Lower lobe of right lung (tissue), 2 donors: ENCODE results near the gene VWA3B. TPM values are rescaled to one million over a fixed set of nuclear protein-coding genes. Genes with fewer than 3 reads are reported as not detected.

Experiments used
- ATAC-seq, 2 donors: fragments of 200-7000 bp; cut with Tn5 transposase; one replicate each; pipeline ENCODE4 v1.9.1; 2020 to 2022; ENCODE audit warnings: mild to moderate bottlenecking in 2 of 2, moderate library complexity in 2 of 2
- DNase-seq: peaks from one replicate; pipeline ENCODE4 v3.0.0-alpha.2; 2020
- H3K27ac ChIP-seq: fragments of 200-600 bp; one replicate; pipeline ENCODE4 v1.8.0; 2022
- H3K27me3 ChIP-seq: fragments of 200-600 bp; one replicate; pipeline ENCODE4 v1.8.0; 2022; ENCODE audit warnings: low read depth
- H3K36me3 ChIP-seq: fragments of 200-600 bp; one replicate; pipeline ENCODE4 v1.8.0; 2022; ENCODE audit warnings: mild to moderate bottlenecking
- H3K4me1 ChIP-seq: fragments of 200-600 bp; one replicate; pipeline ENCODE4 v1.8.0; 2022
- H3K4me3 ChIP-seq: fragments of 200-600 bp; one replicate; pipeline ENCODE4 v1.8.0; 2022; ENCODE audit warnings: mild to moderate bottlenecking
- H3K9me3 ChIP-seq: fragments of 200-600 bp; one replicate; pipeline ENCODE4 v1.8.0; 2022
- CTCF ChIP-seq: fragments of 200-600 bp; IDR thresholded peaks from one replicate; pipeline ENCODE4 v1.8.0; 2022; ENCODE audit warnings: antibody characterized with exemption, mild to moderate bottlenecking
- intact Hi-C: fragments of 100-400 bp; cut with DNase I; formaldehyde crosslinking; loops from one replicate; pipeline ENCODE4 v1.11.0; 2022
- total RNA-seq: library from RNA; stranded (reverse); fragmentation: NEBNext Ultra II Directional; extraction: Animal tissue kit (Norgen Biotek cat#: 25700); gene quantifications from one replicate; pipeline ENCODE4 v1.2.1, GENCODE V29; 2021
- donor health status: DM: no; HTN: yes; CAD: no; lungs with severe emphysema.

The VWA3B gene
- total RNA-seq, 1 donor from 2014 or later: 7.9 TPM

- Histone ChIP-seq H3K4me1 (no peaks in the 10 kb centered on the region), H3K4me3 (no peak overlapping the region), H3K36me3 (no peaks in the 10 kb centered on the region), H3K27ac (no peak overlapping the region), H3K27me3 (no peaks in the 10 kb centered on the region), H3K9me3 (no peaks in the 10 kb centered on the region)
- intact Hi-C loops: no loop called here
- DNase-seq (no peak), ATAC-seq (no peak)
- TF ChIP-seq CTCF: no peak
These were observed 153.9 kb downstream of the VWA3B start for GRCh38 chr2:98240786-98241398.

GRCh38 chr2:98241592-98241991 is 154.6 kb downstream of the VWA3B start:
- no peak for TF ChIP-seq CTCF
- H3K27ac ChIP-seq: no peak overlapping the region
- no peaks in the 10 kb centered on the region for H3K9me3 ChIP-seq
- no peak for DNase-seq
- H3K4me1 ChIP-seq: no peaks in the 10 kb centered on the region
- H3K27me3 ChIP-seq: no peaks in the 10 kb centered on the region
- intact Hi-C loops: no loop called here
- no peaks in the 10 kb centered on the region for H3K36me3 ChIP-seq
- no peak for ATAC-seq
- no peak overlapping the region for H3K4me3 ChIP-seq

GRCh38 chr2:98242003-98242402 is 155.0 kb downstream of the VWA3B start:
- ATAC-seq (no peak), DNase-seq (no peak)
- Histone ChIP-seq H3K27ac (no peak overlapping the region), H3K4me3 (no peak overlapping the region), H3K4me1 (no peaks in the 10 kb centered on the region), H3K36me3 (no peaks in the 10 kb centered on the region), H3K27me3 (no peaks in the 10 kb centered on the region), H3K9me3 (peaks cover 2% of the 10 kb centered on the region)
- TF ChIP-seq CTCF: no peak
- intact Hi-C loops: no loop called here

- ATAC-seq: no peak
These were observed 158.5 kb downstream of the VWA3B start for GRCh38 chr2:98245491-98245890.

GRCh38 chr2:98247383-98247782 is 160.4 kb downstream of the VWA3B start:
- no peak for ATAC-seq

More at GRCh38 chr2:98245491-98245890, 158.5 kb downstream of the VWA3B start:
- intact Hi-C loops: no loop called here
- Histone ChIP-seq H3K27ac (no peak overlapping the region), H3K9me3 (peaks cover 11% of the 10 kb centered on the region), H3K27me3 (no peaks in the 10 kb centered on the region), H3K4me1 (no peaks in the 10 kb centered on the region), H3K36me3 (no peaks in the 10 kb centered on the region), H3K4me3 (no peak overlapping the region)
- TF ChIP-seq CTCF: no peak
- no peak for DNase-seq

More at GRCh38 chr2:98247383-98247782, 160.4 kb downstream of the VWA3B start:
- no peak for DNase-seq
- no peak for TF ChIP-seq CTCF
- intact Hi-C loops: no loop called here
- H3K36me3 ChIP-seq: no peaks in the 10 kb centered on the region
- H3K27ac ChIP-seq: no peak overlapping the region
- H3K4me1 ChIP-seq: no peaks in the 10 kb centered on the region
- peaks cover 11% of the 10 kb centered on the region for H3K9me3 ChIP-seq
- no peaks in the 10 kb centered on the region for H3K27me3 ChIP-seq
- no peak overlapping the region for H3K4me3 ChIP-seq
